Effector memory CD4-positive, alpha-beta T cell (primary cell): ENCODE data around the gene LDLRAD3.

ENCODE experiments used
- DNase-seq, 3 donors: peaks; one replicate each; pipeline ENCODE4 v3.0.0-alpha.2; 2020
- H3K27ac ChIP-seq: 2 replicates; pipeline ENCODE4 v1.7.0; 2013; ENCODE audit warnings: mild to moderate bottlenecking, low read length, moderate library complexity; ENCODE audit not compliant: insufficient read depth, poor library complexity, severe bottlenecking
- H3K27me3 ChIP-seq: replicated peaks from 2 replicates; pipeline ENCODE4 v1.7.0; 2013; ENCODE audit warnings: mild to moderate bottlenecking, low read length; ENCODE audit not compliant: insufficient read depth, control insufficient read depth, poor library complexity, severe bottlenecking
- H3K36me3 ChIP-seq: 2 replicates; pipeline ENCODE4 v1.7.0; 2013; ENCODE audit warnings: mild to moderate bottlenecking, low read length, moderate library complexity; ENCODE audit not compliant: control insufficient read depth, insufficient read depth
- H3K4me1 ChIP-seq: 2 replicates; pipeline ENCODE4 v1.7.0; 2013; ENCODE audit warnings: low read length, mild to moderate bottlenecking; ENCODE audit not compliant: control insufficient read depth, insufficient read depth, poor library complexity, severe bottlenecking
- H3K4me3 ChIP-seq: 2 replicates; pipeline ENCODE4 v1.7.0; 2013; ENCODE audit warnings: low read length, low read depth, mild to moderate bottlenecking; ENCODE audit not compliant: insufficient read depth, poor library complexity, severe bottlenecking
- H3K9me3 ChIP-seq: 2 replicates; pipeline ENCODE4 v1.7.0; 2013; ENCODE audit warnings: mild to moderate bottlenecking, low read length, moderate library complexity; ENCODE audit not compliant: control insufficient read depth

LDLRAD3 gene

GRCh38 chr11:35924811-35925210, 19.1 kb upstream of the LDLRAD3 start:
- no peaks in the 10 kb centered on the region for H3K4me1 ChIP-seq
- no peaks in the 10 kb centered on the region for H3K9me3 ChIP-seq
- H3K36me3 ChIP-seq: no peaks in the 10 kb centered on the region
- no peak for DNase-seq
- no peaks in the 10 kb centered on the region for H3K27me3 ChIP-seq
- no peak overlapping the region for H3K4me3 ChIP-seq
- H3K27ac ChIP-seq: no peak overlapping the region

- Histone ChIP-seq H3K4me3 (no peak overlapping the region), H3K36me3 (no peaks in the 10 kb centered on the region), H3K27me3 (no peaks in the 10 kb centered on the region), H3K9me3 (no peaks in the 10 kb centered on the region), H3K4me1 (no peaks in the 10 kb centered on the region), H3K27ac (no peak overlapping the region)
- no peak for DNase-seq
Measured at GRCh38 chr11:35927104-35927503, 16.8 kb upstream of the LDLRAD3 start.

GRCh38 chr11:35927682-35928081, 16.2 kb upstream of the LDLRAD3 start:
- Histone ChIP-seq H3K9me3 (no peaks in the 10 kb centered on the region), H3K4me1 (no peaks in the 10 kb centered on the region), H3K27me3 (no peaks in the 10 kb centered on the region), H3K4me3 (no peak overlapping the region), H3K36me3 (no peaks in the 10 kb centered on the region), H3K27ac (no peak overlapping the region)
- no peak for DNase-seq

GRCh38 chr11:35928688-35929395, 15.0 kb upstream of the LDLRAD3 start:
- H3K27ac ChIP-seq: no peak overlapping the region
- no peaks in the 10 kb centered on the region for H3K9me3 ChIP-seq
- H3K27me3 ChIP-seq: no peaks in the 10 kb centered on the region
- DNase-seq: no peak
- no peaks in the 10 kb centered on the region for H3K4me1 ChIP-seq
- no peaks in the 10 kb centered on the region for H3K36me3 ChIP-seq
- H3K4me3 ChIP-seq: no peak overlapping the region

GRCh38 chr11:35930466-35930865, 13.4 kb upstream of the LDLRAD3 start:
- Histone ChIP-seq H3K27ac (no peak overlapping the region), H3K4me3 (no peak overlapping the region), H3K4me1 (no peaks in the 10 kb centered on the region), H3K36me3 (no peaks in the 10 kb centered on the region), H3K27me3 (no peaks in the 10 kb centered on the region), H3K9me3 (no peaks in the 10 kb centered on the region)
- no peak for DNase-seq

- Histone ChIP-seq H3K9me3 (no peaks in the 10 kb centered on the region), H3K27ac (no peak overlapping the region), H3K4me3 (no peak overlapping the region), H3K36me3 (no peaks in the 10 kb centered on the region), H3K27me3 (no peaks in the 10 kb centered on the region), H3K4me1 (no peaks in the 10 kb centered on the region)
- DNase-seq: no peak
Measured at GRCh38 chr11:35932121-35932520, 11.7 kb upstream of the LDLRAD3 start.

- no peaks in the 10 kb centered on the region for H3K9me3 ChIP-seq
- H3K27ac ChIP-seq: no peak overlapping the region
- H3K36me3 ChIP-seq: no peaks in the 10 kb centered on the region
- no peak for DNase-seq
- H3K4me1 ChIP-seq: no peaks in the 10 kb centered on the region
- H3K27me3 ChIP-seq: no peaks in the 10 kb centered on the region
- H3K4me3 ChIP-seq: no peak overlapping the region
Measured at GRCh38 chr11:35932681-35933319, 11.1 kb upstream of the LDLRAD3 start.

GRCh38 chr11:35933320-35933871, 10.5 kb upstream of the LDLRAD3 start:
- Histone ChIP-seq H3K36me3 (no peaks in the 10 kb centered on the region), H3K27ac (no peak overlapping the region), H3K4me3 (no peak overlapping the region), H3K9me3 (no peaks in the 10 kb centered on the region), H3K4me1 (no peaks in the 10 kb centered on the region), H3K27me3 (no peaks in the 10 kb centered on the region)
- no peak for DNase-seq

GRCh38 chr11:35934271-35934670, 9.6 kb upstream of the LDLRAD3 start:
- Histone ChIP-seq H3K4me1 (no peaks in the 10 kb centered on the region), H3K27me3 (no peaks in the 10 kb centered on the region), H3K4me3 (no peak overlapping the region), H3K9me3 (no peaks in the 10 kb centered on the region), H3K36me3 (no peaks in the 10 kb centered on the region), H3K27ac (no peak overlapping the region)
- DNase-seq: no peak

- no peaks in the 10 kb centered on the region for H3K9me3 ChIP-seq
- H3K36me3 ChIP-seq: no peaks in the 10 kb centered on the region
- H3K27me3 ChIP-seq: no peaks in the 10 kb centered on the region
- no peak overlapping the region for H3K27ac ChIP-seq
- no peak for DNase-seq
- H3K4me3 ChIP-seq: no peak overlapping the region
- H3K4me1 ChIP-seq: no peaks in the 10 kb centered on the region
Measured at GRCh38 chr11:35934981-35935380, 8.9 kb upstream of the LDLRAD3 start.
